Astrocyte (in vitro differentiated cells and primary cell): Measurements from ENCODE around the gene INSYN2A.

Experiments used
- EZH2 ChIP-seq: IDR thresholded peaks from 2 replicates; pipeline ENCODE4 v1.6.1; 2012; ENCODE audit warnings: mild to moderate bottlenecking, low read length, inconsistent platforms; ENCODE audit not compliant: insufficient read depth
- TF ChIP-seq, protein P1 (sequence below): IDR thresholded peaks from 2 replicates; pipeline ENCODE4 v1.5.1; 2011; ENCODE audit warnings: low read depth, mild to moderate bottlenecking, inconsistent platforms, low read length, moderate library complexity; ENCODE audit not compliant: insufficient read depth

GRCh38 chr10:127203067-127203466 lies 6.7 kb upstream of the INSYN2A start:
- TF ChIP-seq, protein P1, sequence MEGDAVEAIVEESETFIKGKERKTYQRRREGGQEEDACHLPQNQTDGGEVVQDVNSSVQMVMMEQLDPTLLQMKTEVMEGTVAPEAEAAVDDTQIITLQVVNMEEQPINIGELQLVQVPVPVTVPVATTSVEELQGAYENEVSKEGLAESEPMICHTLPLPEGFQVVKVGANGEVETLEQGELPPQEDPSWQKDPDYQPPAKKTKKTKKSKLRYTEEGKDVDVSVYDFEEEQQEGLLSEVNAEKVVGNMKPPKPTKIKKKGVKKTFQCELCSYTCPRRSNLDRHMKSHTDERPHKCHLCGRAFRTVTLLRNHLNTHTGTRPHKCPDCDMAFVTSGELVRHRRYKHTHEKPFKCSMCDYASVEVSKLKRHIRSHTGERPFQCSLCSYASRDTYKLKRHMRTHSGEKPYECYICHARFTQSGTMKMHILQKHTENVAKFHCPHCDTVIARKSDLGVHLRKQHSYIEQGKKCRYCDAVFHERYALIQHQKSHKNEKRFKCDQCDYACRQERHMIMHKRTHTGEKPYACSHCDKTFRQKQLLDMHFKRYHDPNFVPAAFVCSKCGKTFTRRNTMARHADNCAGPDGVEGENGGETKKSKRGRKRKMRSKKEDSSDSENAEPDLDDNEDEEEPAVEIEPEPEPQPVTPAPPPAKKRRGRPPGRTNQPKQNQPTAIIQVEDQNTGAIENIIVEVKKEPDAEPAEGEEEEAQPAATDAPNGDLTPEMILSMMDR, result no peak
- no peak for TF ChIP-seq EZH2
